HT1080 (cell line): ENCODE measurements around the gene PTP4A2. TPM values are rescaled to one million over a fixed set of nuclear protein-coding genes. Genes with fewer than 3 reads are reported as not detected.
A peak's percentile ranks its signal among the peaks of the same experiment; 100 is the strongest.
"Not testable (repeated sequence)": the region's sequence is repeated elsewhere in the genome, so short reads cannot be mapped to it uniquely, and the experiment has no call there.

Source experiments
- DNase-seq: peaks from one replicate; pipeline ENCODE4 v3.0.0-alpha.2; 2015; ENCODE audit warnings: low read depth
- total RNA-seq: library from RNA; depleted of rRNA; stranded (reverse); fragments of >200 nt; shearing (Covaris generic); gene quantifications from 2 replicates; pipeline ENCODE4 v1.2.3, GENCODE V29; 2014

The PTP4A2 gene
- total RNA-seq, 1 experiment from 2014 or later, result 496 TPM

DNA sequence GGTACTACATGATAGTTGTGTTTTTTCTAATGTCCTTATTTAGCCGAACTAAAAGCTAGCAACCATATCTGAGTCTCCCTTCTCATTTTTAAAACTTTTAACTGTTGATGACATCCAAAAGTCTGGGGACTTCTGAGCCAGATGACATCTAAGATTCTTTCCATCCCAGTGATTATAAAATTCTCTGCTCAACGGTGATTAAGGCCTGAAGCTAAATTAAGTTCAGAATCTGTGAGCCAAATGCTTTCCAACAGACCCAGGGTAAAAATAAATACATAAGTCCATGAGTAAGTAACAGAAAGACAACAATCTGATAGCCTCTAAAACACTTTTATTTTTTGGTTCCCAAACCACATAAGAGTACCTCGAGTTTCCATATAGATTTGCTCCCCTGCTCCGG, 13.1 kb upstream of the PTP4A2 start:
- no peak for DNase-seq

DNA sequence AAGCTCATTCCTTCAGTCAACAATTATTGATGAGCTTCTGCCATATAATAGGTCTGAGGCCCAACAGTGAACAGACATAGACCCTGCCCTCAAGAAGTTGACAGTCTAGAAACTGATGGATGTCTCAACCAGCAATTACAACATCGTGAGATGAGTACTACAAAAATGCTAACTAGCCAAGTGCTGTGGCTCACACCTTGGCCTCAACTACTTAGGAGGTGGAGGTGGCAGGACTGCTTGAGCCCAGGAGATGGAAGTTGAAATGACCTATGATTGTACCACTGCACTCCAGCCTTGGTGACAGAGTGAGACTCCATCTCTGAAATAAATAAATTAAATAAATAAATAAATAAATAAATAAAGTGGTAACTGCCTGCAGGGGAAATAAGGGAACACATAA, 11.7 kb upstream of the PTP4A2 start:
- DNase-seq, result no peak

DNA sequence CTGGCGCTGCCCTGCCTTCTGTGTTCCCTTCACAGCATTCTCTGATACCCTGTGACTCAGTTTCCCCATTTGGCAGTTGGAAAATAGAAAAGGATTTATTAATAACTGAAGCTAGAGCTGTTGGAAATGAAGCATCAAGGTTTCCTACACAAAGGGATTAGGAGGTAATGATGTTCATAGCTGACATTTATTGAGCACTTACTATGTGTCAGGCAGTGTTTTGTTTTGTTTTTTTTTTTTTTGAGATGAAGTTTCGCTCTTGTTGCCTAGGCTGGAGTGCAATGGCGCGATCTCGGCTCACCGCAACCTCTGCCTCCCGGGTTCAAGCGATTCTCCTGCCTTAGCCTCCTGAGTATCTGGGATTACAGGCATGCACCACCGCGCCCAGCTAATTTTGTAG, 7.5 kb upstream of the PTP4A2 start:
- not testable (repeated sequence) for DNase-seq

DNA sequence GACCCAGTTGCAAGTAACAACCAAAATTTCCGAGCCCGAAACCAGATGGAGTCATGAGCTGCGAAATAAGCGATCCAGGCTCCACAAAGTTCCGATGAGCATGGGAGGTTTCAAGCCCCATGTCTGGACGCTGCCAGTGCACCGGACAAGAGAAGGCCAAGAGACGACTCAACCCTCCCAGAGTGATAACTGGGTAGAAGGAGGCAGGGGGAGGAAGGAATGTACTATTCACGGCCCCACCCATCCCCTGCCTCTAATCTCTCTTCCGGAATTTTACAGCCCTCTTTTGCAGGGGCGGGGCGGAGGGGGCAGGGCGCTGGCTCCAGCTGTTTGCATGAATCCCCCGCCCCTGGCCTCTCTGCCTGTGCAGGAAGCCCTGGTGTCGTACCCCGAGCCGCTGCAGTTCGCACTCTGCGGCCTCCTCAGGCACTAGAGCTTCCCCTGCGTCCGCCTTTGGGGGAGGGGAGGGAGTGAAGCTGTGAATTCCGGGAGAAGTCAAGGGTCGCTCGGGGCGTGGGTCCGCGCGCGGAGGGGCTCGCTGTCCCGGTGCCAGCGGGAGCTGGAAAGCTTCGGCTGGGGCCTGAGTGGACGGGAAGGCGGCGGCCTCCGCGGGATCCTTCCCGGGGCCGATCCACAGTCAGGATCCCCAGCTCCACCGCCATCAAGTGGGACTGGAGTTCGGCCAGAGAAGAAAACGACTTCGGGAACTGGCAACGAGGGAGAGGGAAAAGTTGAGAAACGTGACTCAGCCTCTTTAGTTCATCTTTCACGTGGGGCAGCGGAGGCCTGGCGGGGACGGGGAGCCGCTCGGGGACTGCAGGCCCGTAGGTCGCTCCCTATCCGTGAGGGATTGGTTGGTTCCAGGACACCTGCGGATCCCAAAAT, 6.3 kb upstream of the PTP4A2 start:
- DNase-seq, result no peak

DNA sequence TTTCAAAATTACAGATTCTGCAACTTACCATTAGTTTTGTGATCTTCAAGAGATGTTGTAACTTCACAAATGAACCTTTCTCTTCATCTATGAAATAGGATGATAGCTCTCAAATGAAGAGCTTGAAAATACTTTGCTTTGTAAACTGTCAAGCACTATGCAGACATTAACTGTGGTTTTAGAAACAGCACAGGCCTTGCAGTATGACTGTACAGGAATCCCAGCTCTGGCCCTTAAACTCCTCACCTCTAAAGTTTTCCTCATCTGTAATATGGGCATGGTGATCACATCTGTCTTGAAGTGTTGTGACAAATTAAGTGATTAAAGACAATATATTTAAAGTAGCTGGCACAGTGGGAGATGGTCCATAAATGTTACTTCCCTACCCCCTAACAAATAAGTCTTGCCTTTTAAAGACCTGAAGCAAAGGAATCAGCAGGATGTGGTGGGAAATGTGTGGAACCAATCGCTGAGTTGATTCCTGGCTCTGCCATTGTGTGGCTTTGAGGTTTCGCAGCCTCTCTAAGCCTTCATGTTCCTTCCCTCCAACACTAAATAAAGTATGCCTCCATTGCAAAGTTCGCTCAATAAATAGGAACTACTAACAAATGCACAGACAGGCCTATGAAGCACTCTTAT, 5.5 kb upstream of the PTP4A2 start:
- no peak for DNase-seq

DNA sequence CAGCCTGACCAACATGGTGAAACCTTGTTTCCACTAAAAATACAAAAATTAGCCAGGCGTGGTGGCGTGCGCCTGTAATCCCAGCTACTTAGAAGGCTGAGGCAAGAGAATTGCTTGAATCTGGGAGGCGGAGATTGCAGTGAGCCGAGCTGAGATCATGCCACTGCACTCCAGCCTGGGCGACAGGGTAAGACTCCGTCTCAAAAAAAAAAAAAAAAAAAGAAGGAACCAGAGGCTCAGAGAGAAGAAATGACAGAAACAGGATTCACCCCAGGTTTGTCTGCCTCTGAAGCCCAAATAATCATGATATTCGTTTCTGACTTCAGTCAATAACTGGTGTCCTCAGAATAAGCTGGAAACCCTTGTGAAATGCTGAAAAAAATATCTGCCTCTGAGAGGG, 3.9 kb upstream of the PTP4A2 start:
- not testable (repeated sequence) for DNase-seq

DNA sequence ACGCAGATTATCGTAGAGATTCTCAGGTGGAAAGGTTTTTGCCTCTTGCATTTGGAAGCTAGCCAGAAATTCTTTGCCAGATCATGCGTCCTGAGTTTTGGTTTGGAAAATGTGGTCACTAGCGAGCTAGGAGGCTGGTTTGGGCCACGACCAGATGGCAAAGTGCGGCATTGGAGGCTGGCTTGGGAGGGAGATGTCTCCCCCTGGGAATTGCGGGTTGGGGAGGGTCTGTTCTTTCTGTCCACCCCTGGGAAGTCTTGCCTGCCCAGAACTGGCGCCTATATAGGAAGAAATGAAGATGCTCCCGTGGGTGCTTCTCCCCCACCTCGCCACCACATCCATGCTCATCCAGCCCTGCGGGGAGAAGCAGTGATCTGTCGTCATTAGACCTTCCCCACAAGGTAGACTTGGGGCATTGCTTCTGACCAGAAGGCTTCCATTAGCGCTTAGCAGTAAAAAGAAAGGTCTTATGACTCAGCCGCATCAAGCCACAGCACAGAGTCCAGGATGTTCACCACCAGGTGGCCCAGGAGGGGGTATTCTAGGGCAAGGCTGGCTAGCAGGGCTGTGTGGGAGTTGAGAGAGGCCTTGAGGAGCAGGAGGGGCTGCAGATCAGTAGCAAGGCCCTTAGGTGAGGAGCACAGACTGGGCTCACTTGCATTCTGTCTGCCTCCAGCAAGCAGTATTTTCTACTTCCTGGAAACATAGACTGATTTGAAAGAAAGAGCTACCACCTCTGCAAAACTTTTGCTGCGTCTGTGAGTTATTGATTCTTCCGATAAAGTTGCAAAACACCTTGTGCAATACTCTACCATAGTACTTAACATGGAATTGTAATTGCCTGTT, 1.5 kb upstream of the PTP4A2 start:
- peak; percentile 89 for DNase-seq

DNA sequence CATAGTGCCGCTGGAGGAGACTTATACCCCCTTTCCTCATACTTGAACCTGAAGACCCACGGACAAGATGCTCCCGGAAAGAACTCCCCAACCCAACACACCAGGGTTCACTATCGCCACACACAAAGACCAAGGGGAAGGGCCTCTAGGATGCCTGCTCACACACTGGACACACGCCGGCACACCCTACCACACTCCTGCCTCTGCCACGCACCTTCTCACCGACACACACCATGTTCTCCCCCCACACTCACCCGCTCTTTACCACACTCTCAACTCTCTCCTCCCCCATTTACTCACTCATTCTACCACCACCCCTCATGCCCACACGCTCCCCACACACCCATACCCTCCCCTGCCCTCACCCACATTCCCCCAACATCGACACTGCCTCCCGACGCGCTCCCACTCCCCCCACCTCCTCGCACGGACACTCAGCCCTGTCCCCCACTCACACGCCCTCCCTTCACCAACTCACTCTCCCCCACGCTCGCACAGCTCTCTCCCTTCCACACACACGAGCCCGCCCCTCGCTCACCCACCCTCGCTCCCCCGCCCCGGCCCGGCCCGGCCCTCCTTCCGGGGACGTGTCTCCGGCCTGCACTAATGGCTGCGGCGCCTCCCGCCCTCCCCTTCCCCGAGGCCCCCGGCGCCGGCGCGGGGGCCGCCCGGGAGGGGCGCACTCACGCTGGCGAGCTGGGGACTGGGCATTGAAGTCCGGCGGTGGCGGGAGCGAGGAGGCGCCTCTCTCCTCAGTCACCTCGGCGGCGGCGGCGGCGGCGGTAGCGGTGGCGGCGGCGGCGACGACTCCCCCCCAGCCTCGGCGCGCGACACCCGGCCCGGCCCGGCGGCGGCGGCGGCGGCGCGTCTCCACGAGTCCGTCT, 626 bp downstream of the PTP4A2 start:
- peak; percentile 27 for DNase-seq

DNA sequence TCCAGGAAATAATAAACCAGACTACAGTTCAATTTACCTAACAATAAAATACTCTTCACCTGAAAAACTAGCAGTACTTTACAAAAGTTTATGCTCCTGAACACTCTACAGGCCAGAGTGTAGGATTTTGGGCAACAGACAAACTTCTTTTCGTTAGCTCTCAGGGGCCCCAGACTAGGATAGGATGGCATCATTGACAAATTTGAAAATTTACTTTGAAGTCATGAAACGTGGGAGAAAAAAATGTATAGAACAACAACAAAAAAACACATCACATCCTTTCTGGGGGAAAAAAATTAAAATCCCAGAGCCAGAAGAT, 1.2 kb downstream of the PTP4A2 start:
- DNase-seq, result no peak

DNA sequence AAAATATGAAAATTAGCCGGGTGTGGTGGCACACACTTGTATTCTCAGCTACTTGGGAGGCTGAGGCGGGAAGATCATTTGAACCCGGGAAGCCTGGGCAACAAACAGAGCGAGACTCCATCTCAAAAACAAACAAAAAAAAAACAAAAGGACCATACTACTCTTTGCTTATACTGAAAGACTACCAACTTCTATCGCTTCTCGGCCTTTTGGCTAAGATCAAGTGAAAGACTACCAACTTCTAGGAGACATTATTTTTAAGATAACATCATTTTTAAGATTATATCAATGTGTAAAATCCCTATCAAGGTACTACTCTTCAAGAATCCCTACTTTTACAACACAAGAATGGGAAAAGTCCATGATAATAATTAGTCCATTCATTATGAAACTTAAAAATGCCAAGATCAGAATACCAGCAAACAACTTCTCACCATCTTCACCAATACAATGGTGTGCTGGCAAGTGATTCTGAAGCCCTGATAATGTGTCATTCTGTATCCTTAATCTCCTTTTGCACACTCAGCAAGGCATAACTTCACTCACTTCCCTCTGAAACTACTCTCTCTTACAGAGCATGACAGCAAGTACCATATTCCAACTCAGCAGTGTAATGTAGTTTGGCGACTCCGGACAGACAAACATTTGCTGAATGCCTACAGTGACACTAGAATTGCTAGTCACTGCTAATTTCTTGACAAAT, 1.7 kb downstream of the PTP4A2 start:
- DNase-seq, result no peak

DNA sequence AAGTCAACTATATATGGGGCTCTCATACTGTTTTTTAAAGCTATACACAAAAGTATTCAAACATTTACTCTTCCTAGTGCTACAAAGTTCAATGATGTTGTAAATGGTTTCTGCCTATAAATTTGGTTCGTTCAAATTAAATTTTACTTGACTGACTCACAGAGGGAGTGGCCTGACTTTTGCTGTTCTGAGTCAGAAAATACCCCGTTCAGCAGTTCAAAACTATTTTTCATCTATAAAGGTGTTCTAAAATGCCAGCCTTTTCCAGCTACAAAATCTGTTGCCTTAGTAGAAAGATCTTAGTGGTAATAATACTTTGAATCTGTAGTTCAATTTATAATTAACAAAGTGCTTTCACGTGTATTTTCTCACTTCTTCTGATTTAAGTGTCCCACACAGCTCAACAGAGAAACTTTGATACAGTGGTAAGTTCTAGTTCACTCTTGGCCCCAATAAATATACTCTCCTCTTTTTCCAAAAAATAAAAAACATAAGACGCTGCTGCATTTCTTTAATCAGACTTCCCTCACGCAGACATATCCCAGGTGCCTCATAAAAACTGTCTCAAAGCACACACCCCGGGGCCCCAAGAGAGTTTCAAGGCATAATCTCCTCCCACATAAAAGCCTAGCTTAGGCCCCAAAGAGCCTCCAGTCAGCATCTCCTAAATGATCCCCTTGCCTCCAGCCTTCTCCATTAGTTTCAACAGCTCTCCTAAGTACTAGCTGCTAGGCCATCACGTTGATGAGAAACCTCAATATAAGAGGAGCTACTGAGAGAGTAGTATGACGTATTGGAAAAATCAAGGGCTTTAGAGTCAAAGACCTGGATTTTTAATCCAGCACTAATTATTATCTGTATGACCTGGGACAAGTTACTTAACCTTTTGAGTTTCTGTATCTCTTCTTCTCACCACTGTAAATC, 3.2 kb downstream of the PTP4A2 start:
- peak; percentile 65 for DNase-seq

DNA sequence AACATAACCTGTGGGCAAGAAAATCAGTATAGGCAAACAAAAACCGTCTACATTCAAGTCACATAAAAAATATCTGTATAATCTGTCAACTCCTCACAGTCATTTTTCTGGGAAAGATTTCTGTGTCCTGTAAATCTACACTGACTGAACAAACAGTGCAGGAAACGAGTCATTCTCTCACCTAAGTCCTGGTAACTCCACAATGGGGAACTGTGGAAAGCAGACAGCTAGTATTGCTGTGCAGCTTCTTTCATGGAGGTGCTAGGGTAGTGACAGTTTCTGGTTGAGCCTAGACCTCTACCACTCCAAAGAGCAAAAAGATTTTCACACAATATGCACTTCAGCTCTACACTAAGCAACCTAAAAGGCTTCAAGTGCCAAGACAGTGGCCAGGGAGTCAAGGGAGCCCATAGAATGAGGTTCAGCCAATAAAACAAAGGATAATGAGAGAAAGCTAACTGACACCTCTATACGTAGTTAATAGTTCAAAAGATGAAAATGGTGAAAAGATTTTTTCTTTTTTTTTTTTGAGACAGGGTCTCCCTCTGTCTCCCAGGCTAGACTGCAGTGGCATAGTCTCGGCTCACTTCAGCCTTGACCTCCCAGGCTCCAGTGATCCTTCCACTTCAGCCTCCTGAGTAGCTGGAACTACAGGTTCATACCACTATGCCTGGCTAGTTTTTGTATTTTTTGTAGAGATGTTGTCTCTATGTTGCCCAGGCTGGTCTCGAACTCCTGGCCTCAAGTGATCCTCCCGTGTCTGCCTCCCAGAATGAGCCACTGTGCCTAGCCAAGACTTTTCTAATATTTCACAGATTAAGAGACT, 5.5 kb downstream of the PTP4A2 start:
- DNase-seq, result peak; percentile 73

DNA sequence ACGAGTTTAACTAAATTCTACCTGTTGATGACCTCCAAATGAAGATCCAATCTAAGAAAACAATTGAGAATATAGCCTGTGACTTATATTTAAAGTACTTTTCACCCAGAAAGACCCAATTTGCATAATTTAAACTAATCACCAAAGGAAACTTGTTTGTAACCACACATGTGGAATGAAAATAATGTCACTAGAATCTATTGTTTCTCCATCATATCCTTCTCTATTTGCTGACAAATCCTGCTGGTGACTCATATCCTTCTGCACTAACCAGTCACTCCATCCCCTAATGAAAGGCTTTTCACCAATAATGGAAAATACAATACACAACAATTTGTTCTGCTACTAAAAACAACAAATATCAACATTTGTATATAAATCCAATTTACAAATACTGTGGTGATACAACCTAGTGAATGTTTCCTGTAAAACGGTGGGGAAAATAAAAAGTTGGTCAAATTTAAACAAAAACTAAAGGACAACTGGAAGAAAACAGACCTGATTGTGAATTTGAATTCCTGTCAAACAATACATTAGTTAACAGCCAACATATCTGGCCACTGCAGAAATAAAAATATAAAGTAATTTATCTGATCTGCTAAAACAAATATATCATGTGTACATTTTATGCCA, 6.5 kb downstream of the PTP4A2 start:
- DNase-seq, result peak; percentile 82

DNA sequence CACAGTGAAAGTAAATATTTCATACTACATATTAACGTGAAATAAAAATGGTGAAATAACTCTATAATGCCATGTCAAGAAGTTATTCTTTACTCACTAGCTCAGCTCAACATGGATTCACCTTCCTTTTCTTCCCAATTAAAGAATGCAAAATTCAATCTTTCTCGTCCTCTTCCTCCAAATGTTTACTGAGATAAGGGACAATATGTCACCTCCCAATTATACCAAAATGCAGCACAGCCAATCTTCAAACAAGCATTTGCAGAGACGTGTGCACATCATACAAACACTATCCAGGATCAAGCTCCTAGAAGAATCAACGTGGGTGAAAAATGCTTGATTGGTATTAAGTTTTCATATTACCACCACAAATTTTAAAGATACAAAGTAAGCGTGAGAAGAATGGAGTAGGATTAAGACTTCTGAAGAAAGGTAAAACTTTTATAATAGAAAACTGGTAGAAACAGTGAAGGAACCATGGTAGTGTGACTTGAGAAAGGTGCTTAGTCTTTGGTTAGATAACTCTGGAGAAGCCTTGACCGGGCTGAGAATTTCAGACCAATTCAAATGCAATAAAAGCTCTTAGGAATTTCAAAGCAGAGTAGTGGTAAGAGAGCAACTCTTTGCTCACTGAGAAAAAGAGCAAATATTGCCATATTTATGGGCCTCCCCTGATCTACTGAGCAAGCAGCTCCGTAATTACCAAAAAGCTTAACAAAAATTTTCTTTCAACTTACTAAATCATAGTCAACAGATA, 7.2 kb downstream of the PTP4A2 start:
- no peak for DNase-seq

DNA sequence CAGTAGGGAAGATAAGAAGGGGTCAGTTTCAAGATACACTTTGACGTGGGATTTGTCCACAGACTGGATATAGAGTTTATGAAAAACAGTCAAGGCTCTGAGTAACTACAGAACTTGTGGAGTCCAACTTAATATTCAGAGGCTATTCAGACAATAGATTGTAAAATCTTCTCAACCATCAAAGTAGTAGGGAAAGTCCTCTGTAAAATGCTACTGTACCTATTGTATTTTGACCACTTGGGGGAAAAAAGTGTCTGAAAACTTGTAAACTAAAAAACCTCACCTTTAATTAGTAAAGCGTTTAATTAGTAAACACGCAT, 10.5 kb downstream of the PTP4A2 start:
- DNase-seq, result no peak

DNA sequence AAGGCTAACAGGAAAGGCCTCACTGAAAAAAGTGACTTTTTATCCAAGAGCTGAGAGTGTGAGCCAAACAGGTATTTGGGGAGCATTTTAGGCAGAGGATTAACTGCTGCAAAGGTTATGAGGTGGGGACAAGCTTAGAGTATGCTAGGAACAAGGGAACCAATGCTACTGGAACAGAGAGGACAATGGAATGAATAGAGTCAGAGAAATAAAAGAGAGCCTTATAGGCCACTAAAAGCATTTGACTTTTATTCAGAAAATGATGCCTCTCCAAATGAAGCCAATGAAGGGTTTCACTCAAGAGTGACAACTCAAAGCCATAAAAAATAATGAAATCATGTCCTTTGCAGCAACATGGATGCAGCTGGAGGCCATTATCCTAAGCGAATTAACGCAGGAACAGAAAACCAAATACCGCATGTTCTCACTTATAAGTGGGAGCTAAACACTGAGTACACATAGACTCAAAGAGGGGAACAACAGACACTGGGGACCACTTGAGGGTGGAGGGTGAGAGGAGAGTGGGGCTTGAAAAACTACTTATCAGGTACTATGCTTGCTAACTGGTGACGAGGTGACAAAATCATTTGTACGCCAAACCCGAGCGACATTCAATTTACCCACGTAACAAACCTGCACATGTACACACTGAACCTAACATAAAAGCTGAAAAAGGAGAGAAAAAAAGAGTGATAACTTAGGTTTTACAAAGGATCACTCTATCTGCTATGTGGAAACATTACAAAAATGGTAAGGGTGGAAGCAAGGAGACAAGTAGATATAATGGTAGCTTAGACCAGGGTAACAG, 11.1 kb downstream of the PTP4A2 start:
- no peak for DNase-seq

DNA sequence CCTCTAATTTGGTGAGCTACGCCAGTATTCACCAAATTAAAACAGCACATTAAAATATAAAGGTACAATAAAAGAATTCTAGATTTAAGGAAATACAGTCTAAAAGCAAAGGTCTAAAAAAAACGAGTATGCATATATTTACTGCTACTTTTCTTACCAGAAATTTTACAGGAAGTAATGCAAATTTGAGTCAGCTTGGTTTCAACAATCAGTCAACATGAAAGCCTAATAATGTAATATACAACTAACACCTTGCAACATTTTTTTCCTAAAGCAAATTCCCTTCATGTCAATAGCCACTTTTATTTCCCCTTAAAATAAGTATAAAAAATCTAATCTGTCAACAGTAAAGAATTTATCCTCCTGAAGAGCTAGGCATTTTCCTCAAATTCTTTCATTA, 11.9 kb downstream of the PTP4A2 start:
- no peak for DNase-seq
